ENCODE results near the gene RHOD. TPM values are rescaled to one million over a fixed set of nuclear protein-coding genes. Genes with fewer than 3 reads are reported as not detected.

RHOD gene
- polyA plus RNA-seq, 1 donor from 2014 or later: not detected

DNA sequence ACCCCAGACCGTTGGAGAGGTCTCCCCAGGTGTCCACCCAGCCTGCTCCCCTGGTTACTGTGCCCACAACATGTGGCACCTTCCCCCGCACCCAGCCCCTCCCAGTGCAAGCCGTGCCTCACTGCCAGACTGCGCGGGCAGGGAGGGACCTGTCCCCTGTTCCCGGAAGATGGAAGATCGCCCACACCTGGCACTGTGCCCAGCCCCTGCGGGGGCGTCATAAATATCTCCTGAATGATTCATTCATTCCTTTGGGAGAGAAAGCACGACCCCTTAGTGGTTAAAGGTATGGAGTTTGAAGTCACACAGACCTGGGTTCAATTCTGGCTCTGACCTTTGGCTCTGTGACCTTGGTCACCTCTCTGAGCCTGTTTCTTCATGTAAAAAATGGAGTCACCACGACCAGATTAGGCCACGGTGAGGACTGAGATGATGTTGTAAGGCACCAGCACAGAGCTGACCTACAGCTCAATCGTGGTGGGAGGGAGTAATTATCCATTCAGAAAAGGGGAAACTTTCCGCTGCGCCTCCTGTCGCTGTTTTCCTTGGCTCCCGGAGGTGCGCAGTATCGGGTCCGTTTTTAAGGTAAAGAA, 34.2 kb upstream of the RHOD start:
- H3K4me3 ChIP-seq (ENCODE audit: low read length): peak overlapping the region; percentile 68
- H3K9me2 ChIP-seq (ENCODE audit: insufficient read depth, low read length): no peaks in the 10 kb centered on the region
- H3K36me3 ChIP-seq (ENCODE audit: insufficient read depth, low read length): no peaks in the 10 kb centered on the region
- H2AFZ ChIP-seq (ENCODE audit: low read depth, low read length): no peak overlapping the region
- H3F3A ChIP-seq (ENCODE audit: insufficient read depth, low read length, poor library complexity, severe bottlenecking): no peaks in the 10 kb centered on the region
- peaks cover 35% of the 10 kb centered on the region for H3K27me3 ChIP-seq (ENCODE audit: insufficient read depth, low read depth, low read length)
- no peak overlapping the region for H3K4me2 ChIP-seq (ENCODE audit: low read length)
- peak overlapping the region; percentile 38 for H3K9ac ChIP-seq (ENCODE audit: low read length)
- H3K27ac ChIP-seq (ENCODE audit: low read length): no peak overlapping the region
- TF ChIP-seq MXI1 (conservative IDR thresholded peaks at IDR 0.05; ENCODE audit: poor library complexity, severe bottlenecking) (no peak), POLR2AphosphoS5 (IDR thresholded peaks at IDR 0.05) (no peak), RAD21 (conservative IDR thresholded peaks at IDR 0.05) (no peak), EP300 (conservative IDR thresholded peaks at IDR 0.05; ENCODE audit: poor library complexity, severe bottlenecking) (no peak), CTCF (IDR thresholded peaks at IDR 0.05; ENCODE audit: poor library complexity, severe bottlenecking) (no peak), SMC3 (conservative IDR thresholded peaks at IDR 0.05; ENCODE audit: poor library complexity) (no peak), TAF1 (IDR thresholded peaks at IDR 0.05; ENCODE audit: low read depth) (no peak), EZH2 (IDR thresholded peaks at IDR 0.05; ENCODE audit: borderline replicate concordance, insufficient read depth, low read length, poor library complexity, severe bottlenecking) (no peak), REST (IDR thresholded peaks at IDR 0.05; ENCODE audit: borderline replicate concordance) (no peak)
- no peaks in the 10 kb centered on the region for H3K9me3 ChIP-seq (ENCODE audit: low read length)
- H4K20me1 ChIP-seq (ENCODE audit: insufficient read depth): no peaks in the 10 kb centered on the region
- no peaks in the 10 kb centered on the region for H3K79me2 ChIP-seq (replicated peaks; ENCODE audit: insufficient read depth, low read length)

- H3F3A ChIP-seq (ENCODE audit: insufficient read depth, low read length, poor library complexity, severe bottlenecking): no peaks in the 10 kb centered on the region
- peaks cover 35% of the 10 kb centered on the region for H3K27me3 ChIP-seq (ENCODE audit: insufficient read depth, low read depth, low read length)
- H3K27ac ChIP-seq (ENCODE audit: low read length): no peak within 1 kb of the TSS
- H3K9me2 ChIP-seq (ENCODE audit: insufficient read depth, low read length): no peaks in the 10 kb centered on the region
- no peak within 1 kb of the TSS for H3K4me2 ChIP-seq (ENCODE audit: low read length)
- no peaks in the 10 kb centered on the region for H3K36me3 ChIP-seq (ENCODE audit: insufficient read depth, low read length)
- no peak for TF ChIP-seq EZH2 (IDR thresholded peaks at IDR 0.05; ENCODE audit: borderline replicate concordance, insufficient read depth, low read length, poor library complexity, severe bottlenecking)
- no peak for TF ChIP-seq CTCF (IDR thresholded peaks at IDR 0.05; ENCODE audit: poor library complexity, severe bottlenecking)
- TF ChIP-seq TAF1 (IDR thresholded peaks at IDR 0.05; ENCODE audit: low read depth): no peak
- TF ChIP-seq MXI1 (conservative IDR thresholded peaks at IDR 0.05; ENCODE audit: poor library complexity, severe bottlenecking): peak; percentile 79
- TF ChIP-seq SMC3 (conservative IDR thresholded peaks at IDR 0.05; ENCODE audit: poor library complexity): peak; percentile 29
- no peak for TF ChIP-seq REST (IDR thresholded peaks at IDR 0.05; ENCODE audit: borderline replicate concordance)
- peak; percentile 27 for TF ChIP-seq RAD21 (conservative IDR thresholded peaks at IDR 0.05)
- TF ChIP-seq POLR2AphosphoS5 (IDR thresholded peaks at IDR 0.05): peak; percentile 25
- TF ChIP-seq EP300 (conservative IDR thresholded peaks at IDR 0.05; ENCODE audit: poor library complexity, severe bottlenecking): peak; percentile 23
- no peaks in the 10 kb centered on the region for H4K20me1 ChIP-seq (ENCODE audit: insufficient read depth)
- no peaks in the 10 kb centered on the region for H3K9me3 ChIP-seq (ENCODE audit: low read length)
- H2AFZ ChIP-seq (ENCODE audit: low read depth, low read length): no peak within 1 kb of the TSS
- H3K4me3 ChIP-seq (ENCODE audit: low read length): peak within 1 kb of the TSS; percentile 68
- H3K9ac ChIP-seq (ENCODE audit: low read length): peak within 1 kb of the TSS; percentile 48
- H3K79me2 ChIP-seq (replicated peaks; ENCODE audit: insufficient read depth, low read length): no peaks in the 10 kb centered on the region
These were observed 33.4 kb upstream of the RHOD start, which contains the start of gene SYT12 for GRCh38 chr11:67022961-67023956. Gene SYT12, plus strand, starts transcription at chr11:67023134. Its CDS starts 7,011 bp downstream, at chr11:67030145.
